HG03342 (cell line): ENCODE results near the gene PNMA5.
"Not testable (repeated sequence)": the region's sequence is repeated elsewhere in the genome, so short reads cannot be mapped to it uniquely, and the experiment has no call there.

ENCODE experiments used
- ATAC-seq: cut with Tn5 transposase; IDR thresholded peaks from one replicate; pipeline ENCODE4 v1.9.1; 2021; ENCODE audit warnings: mild to moderate bottlenecking, moderate library complexity; ENCODE audit not compliant: unreplicated experiment

Gene PNMA5

GRCh38 chrX:152993933-152994332 lies at the start of gene PNMA5:
Gene PNMA5 (minus strand): TSS chrX:152994116. CDS start chrX:152991598, 2,518 bp downstream.
- ATAC-seq, result no peak

GRCh38 chrX:153032397-153033118 lies 38.6 kb upstream of the PNMA5 start:
- peak; percentile 68 for ATAC-seq

GRCh38 chrX:153030801-153031200 lies 36.9 kb upstream of the PNMA5 start:
- no peak for ATAC-seq

GRCh38 chrX:153029875-153030274 lies 36.0 kb upstream of the PNMA5 start:
- ATAC-seq, result no peak

- no peak for ATAC-seq
Observed at GRCh38 chrX:153029162-153029561, 35.2 kb upstream of the PNMA5 start.

GRCh38 chrX:153028487-153028886 lies 34.6 kb upstream of the PNMA5 start:
- ATAC-seq, result not testable (repeated sequence)

GRCh38 chrX:153026501-153026900 lies 32.6 kb upstream of the PNMA5 start:
- ATAC-seq, result not testable (repeated sequence)

GRCh38 chrX:153019166-153019565 lies 25.2 kb upstream of the PNMA5 start:
- ATAC-seq, result no peak

- not testable (repeated sequence) for ATAC-seq
Observed at GRCh38 chrX:153017174-153017573, 23.3 kb upstream of the PNMA5 start.

GRCh38 chrX:153004780-153005179 lies 10.9 kb upstream of the PNMA5 start:
- no peak for ATAC-seq

- no peak for ATAC-seq
Observed at GRCh38 chrX:153003981-153004380, 10.1 kb upstream of the PNMA5 start.

- not testable (repeated sequence) for ATAC-seq
Observed at GRCh38 chrX:153002182-153002581, 8.3 kb upstream of the PNMA5 start.

- ATAC-seq, result no peak
Observed at GRCh38 chrX:152997337-152997736, 3.4 kb upstream of the PNMA5 start.

GRCh38 chrX:152992115-152992514 lies 1.8 kb downstream of the PNMA5 start:
- no peak for ATAC-seq

- no peak for ATAC-seq
Observed at GRCh38 chrX:152991123-152991522, 2.8 kb downstream of the PNMA5 start.

- ATAC-seq, result no peak
Observed at GRCh38 chrX:152989292-152989658, 4.6 kb downstream of the PNMA5 start.

GRCh38 chrX:152988536-152989291 lies 5.2 kb downstream of the PNMA5 start:
- no peak for ATAC-seq

GRCh38 chrX:152987801-152988200 lies 6.1 kb downstream of the PNMA5 start:
- ATAC-seq, result no peak

GRCh38 chrX:152987156-152987555 lies 6.8 kb downstream of the PNMA5 start:
- ATAC-seq, result not testable (repeated sequence)

- ATAC-seq, result not testable (repeated sequence)
Observed at GRCh38 chrX:152985383-152985782, 8.5 kb downstream of the PNMA5 start.

GRCh38 chrX:152968193-152968592 lies 25.7 kb downstream of the PNMA5 start:
- no peak for ATAC-seq

- ATAC-seq, result no peak
Observed at GRCh38 chrX:152960115-152960514, 33.8 kb downstream of the PNMA5 start.
